Stimulated activated CD4-positive, alpha-beta T cell treated with anti-CD3 and anti-CD28 coated beads, Interleukin-15, amount 100 ng/mL, for 48 hours (primary cell): ENCODE measurements around the gene SPO11.

Experiments
- DNase-seq, 2 donors: peaks; one replicate each; pipeline ENCODE4 v3.0.0-alpha.2; 2020; ENCODE audit warnings: low read depth in 2 of 2

Gene SPO11

GRCh38 chr20:57310821-57311514, 18.6 kb upstream of the SPO11 start:
- DNase-seq: no peak

- DNase-seq: no peak
Measured at GRCh38 chr20:57312138-57312537, 17.5 kb upstream of the SPO11 start.

DNA sequence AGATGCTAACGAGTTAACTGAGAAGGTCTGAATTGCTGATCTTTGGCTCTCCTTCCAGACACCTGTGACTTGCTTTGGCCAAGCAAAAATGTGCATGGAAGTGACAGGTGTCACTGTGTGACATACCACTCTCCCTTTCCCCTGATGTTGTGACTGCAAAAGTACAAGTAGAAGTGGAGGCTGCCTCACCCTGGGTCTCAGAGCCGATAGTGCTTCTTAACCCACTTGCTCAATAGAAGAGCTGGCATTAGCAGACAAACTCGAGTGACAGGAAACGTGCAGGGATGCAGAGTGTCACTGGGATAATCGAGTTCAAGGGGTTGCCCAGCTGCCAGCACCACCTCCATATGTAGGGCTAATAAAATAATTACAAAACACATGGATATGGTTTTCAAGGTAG, 16.4 kb upstream of the SPO11 start:
- no peak for DNase-seq

GRCh38 chr20:57313951-57314350, 15.7 kb upstream of the SPO11 start:
- no peak for DNase-seq

DNA sequence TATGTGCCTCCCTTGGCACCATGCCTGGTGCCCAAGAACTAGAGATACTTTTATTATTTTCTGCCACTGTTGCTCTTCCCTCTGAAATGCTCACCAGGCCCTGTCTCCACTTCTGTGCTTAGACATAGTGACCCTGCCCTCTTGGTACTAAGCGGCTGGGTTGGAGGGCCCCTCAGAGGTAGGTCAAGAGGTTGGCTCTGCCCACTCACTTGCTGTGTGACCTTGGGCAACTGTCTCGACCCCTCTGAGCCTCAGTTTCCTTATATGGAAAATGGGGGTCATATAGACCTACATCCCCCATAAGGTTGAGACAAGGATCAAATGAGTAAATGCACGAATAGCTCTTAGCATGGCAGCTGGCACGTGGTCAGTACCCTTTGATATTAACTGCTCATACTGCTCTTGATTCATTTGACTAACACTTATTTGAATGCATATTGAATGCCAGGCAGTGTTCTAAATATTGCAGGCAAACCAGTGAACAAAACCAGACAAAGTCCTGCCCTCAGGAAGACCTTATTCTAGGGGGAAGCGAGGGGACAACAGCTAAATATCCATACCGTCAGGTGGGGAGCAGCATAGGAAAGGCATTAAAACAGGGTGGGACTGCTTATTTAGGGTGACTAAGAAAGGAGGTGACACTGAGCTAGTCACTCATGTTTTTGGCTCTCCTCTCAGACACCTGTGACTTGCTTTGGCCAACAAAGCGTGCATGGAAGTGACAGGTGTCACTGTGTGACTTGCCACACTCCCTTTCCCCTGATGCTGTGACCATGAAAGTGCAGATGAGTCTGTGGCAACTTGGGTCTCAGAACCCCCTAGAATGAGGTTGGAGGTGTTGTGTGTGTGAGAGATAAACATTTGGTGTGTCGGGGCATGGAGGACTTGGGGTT, 14.3 kb upstream of the SPO11 start:
- DNase-seq: no peak

DNA sequence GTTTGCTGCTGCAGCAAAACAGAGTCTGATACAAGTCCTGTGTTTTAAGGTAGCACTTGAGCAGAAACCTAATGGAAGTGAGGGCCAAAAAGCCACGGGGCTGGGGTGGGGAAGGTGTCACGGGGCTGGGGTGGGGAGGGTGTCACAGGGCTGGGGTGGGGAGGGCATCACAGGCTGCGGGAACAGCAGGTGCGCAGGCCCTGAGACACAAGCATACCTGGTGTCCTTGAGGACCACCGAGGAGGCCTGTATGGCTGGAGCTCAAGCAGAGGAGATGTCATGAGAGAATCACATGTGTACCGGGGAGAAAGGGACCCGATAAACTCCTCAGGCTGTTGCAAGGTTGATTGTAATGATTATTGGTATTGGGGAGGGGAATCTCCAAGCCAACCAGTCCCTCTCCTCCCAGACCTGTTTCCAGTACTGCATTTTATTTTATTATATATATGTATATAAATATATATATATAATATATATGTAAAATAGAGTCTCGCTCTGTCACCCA, 13.6 kb upstream of the SPO11 start:
- DNase-seq: no peak

DNA sequence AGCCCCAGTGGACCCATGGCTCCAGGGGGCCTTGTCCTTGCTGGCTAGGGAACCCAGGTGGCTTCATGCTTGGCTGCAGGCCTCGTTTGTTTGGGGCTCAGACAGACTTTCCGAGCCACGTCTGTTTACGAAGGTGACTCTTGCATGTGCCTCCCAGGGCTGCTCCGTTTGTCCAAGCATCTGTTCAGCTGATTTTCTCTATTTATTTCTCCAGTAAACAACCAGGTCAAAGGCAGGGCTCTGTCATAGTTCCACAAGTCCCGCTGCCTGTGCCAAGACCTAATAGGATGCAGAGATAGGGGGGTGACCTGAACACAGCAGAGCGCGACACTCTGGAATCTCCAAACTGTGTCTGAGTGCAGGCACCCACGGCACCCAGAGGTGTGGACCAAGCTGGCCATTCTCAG, 12.8 kb upstream of the SPO11 start:
- DNase-seq: no peak

GRCh38 chr20:57317316-57317788, 12.3 kb upstream of the SPO11 start:
- no peak for DNase-seq

GRCh38 chr20:57317789-57318371, 11.7 kb upstream of the SPO11 start:
- no peak for DNase-seq

- no peak for DNase-seq
Measured at GRCh38 chr20:57319584-57319983, 10.0 kb upstream of the SPO11 start.

GRCh38 chr20:57320358-57320757, 9.2 kb upstream of the SPO11 start:
- DNase-seq: no peak

- no peak for DNase-seq
Measured at GRCh38 chr20:57321142-57321541, 8.5 kb upstream of the SPO11 start.

DNA sequence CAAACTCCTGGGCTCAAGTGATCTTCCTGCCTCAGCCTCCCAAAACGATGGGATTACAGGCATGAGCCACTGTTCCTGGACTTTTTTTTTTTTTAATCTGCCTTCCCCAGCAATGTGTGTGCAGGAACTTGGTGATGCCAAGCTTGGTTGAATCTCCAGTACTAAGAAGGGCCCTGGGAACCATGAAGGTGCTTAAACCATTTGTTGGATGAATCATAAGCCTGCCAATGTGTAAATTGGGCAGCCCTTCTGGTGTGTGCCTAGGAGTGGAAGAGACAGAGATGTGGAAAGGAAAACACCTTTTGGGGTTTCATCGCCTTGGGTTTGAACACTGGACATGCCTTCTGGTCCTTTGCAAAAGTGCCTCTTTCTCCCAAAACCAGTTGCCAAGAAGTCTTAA, 7.1 kb upstream of the SPO11 start:
- DNase-seq: no peak

DNA sequence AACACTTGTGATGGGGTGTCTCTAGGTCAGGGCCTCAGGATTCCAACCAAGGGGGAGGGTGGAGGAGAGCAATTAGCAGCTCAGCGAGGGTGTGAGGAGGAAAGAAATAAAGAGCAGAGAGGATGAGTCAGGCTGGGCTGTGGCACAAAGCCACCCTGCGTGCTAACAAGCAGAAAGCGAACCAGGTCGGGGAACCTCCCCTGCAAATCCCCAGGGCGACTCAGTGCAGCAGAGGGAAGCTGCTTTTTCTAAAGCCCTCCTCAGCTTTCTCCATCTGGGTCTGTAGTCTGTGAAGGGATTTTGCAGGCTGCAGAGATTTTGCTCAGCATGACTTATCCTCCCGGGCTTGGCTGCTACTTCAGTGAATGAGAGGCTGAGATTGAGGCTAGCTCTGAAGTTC, 6.6 kb upstream of the SPO11 start:
- DNase-seq: no peak

DNA sequence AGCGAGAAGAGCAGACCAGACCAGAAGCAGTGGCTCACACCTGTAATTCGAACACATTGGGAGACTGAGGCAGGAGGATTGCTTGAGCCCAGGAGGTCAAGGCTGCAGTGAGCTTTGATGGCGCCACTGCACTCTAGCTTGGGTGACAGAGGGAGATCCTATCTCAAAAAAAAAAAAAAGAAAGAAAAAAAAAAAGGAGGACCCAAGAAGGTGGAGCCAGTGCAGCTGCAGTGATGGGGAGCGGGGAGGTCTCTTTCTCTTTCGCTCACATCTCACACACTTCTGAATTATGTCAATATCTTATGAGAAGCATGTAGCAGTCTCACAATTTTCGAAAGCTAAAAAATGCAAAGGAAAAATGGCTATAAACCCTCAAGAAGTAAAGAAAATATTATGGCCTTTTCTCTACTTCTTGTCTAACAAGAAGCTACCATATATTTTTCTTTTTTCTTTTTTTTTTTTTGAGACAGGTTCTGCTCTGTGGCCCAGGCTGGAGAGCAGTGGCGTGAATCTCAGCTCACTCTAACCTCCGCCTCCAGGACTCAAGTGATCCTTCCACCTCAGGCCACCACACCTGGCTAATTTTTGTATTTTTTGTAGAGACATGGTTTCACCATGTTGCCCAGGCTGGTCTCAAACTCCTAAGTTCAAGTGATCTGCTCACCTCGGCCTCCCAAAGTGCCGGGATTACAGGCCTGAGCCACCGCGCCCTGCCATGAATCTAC, 3.8 kb upstream of the SPO11 start:
- DNase-seq: no peak

GRCh38 chr20:57326667-57327455, 2.7 kb upstream of the SPO11 start:
- no peak for DNase-seq

DNA sequence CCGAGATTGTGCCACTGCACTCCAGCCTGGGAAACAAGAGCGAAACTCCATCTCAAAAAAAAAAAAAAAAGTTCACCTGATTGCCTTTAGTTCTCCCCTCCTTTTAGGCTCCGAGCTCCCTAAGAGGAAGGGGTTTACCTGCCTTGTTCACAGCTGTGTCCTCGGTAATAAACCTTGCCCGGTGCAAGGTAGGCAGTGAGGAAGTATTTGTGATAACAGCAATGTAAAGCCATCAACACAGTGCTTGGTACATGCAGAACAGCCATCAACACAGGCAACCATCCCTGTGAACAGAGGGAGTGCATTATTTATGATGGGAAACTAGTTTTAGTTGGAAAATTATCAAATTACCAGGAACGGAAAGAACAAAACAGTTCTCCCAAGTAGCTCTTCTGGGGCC, 1.8 kb upstream of the SPO11 start:
- no peak for DNase-seq

DNA sequence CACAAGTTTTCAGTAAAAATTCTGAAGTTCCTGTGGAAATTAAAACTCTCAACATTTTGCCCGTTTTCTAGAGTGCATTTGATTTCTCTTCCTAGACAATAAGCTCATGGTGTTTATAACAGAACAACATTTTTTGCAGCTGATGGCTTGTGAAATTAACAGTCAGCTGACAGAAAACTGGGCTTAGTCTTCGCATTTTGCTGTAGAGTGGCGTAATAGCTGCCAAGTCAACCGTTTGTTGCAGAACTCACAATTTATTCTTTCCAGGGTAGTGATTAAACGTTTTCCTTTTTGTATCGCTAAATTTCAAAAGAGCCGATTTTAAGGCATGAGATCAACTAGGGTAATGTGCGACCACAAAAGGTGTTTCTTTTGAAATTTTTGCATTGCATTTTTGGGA, 1.4 kb downstream of the SPO11 start:
- DNase-seq: no peak

DNA sequence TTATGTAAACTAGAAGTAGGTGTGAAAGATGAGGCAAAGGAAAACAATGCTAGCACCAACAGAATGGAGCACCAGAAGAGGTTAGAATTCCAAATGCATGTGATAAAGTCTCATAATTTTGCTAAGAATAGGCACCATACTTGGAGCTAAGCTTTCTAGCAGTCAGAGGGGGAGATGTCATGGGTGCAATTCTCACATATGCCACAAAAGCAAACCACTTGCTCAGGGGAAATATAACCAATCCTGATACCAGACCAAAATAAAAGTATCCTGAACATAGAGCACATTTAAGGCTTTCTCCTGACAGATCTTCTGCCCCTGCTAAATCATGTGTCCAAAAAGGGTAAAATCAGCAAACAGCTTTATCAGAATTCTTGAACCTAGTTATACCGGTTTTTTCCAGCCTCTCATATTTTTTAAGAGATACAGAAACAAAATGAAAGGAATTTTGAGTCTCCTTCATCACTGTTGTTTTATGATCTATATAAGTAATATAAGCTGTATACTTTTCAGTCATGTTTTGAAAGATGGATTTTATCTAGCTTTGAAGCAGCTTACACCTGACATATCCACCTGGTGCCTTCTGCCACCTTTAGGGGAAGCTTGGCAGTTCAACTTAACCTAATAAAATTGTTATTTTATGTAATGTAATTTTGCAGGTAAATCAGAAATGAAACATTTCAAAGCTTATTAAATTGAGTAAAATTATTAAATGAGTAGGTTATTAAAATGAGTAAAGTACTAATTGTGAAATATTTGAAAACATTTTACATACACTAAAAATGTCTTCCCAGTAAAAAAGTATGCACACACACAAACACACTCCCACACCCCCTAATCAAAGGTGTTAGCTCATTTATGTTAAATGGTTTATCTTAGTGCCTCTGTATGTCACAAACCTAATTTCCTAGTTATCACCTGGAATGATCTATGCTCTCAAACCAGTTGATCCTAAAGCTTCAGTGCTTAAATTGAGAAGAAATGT, 2.8 kb downstream of the SPO11 start:
- DNase-seq: no peak

- no peak for DNase-seq
Measured at GRCh38 chr20:57335392-57335791, 5.8 kb downstream of the SPO11 start.
